Gastrocnemius medialis (tissue), 4 donors: ENCODE results near the gene DUOX1.

Experiments
- POLR2A ChIP-seq, 2 donors: fragments of 450-650 bp; IDR thresholded peaks; one replicate each; pipeline ENCODE4 v1.6.1; 2017; ENCODE audit warnings: antibody characterized with exemption in 2 of 2, mild to moderate bottlenecking in 2 of 2, moderate library complexity in 2 of 2
- TF ChIP-seq, protein P1 (sequence below), 5 experiments: fragments of 450-650 bp in 3 of 5; fragments of 200-600 bp in 2 of 5; sonication (generic) in 2 of 5; IDR thresholded peaks in 4 of 5; conservative IDR thresholded peaks in 1 of 5; 1 replicate in 4 of 5; 2 replicates in 1 of 5; pipeline ENCODE4 v1.5.1; 2016 to 2019; ENCODE audit warnings: antibody characterized with exemption in 5 of 5, mild to moderate bottlenecking in 3 of 5, moderate library complexity in 3 of 5

DNA sequence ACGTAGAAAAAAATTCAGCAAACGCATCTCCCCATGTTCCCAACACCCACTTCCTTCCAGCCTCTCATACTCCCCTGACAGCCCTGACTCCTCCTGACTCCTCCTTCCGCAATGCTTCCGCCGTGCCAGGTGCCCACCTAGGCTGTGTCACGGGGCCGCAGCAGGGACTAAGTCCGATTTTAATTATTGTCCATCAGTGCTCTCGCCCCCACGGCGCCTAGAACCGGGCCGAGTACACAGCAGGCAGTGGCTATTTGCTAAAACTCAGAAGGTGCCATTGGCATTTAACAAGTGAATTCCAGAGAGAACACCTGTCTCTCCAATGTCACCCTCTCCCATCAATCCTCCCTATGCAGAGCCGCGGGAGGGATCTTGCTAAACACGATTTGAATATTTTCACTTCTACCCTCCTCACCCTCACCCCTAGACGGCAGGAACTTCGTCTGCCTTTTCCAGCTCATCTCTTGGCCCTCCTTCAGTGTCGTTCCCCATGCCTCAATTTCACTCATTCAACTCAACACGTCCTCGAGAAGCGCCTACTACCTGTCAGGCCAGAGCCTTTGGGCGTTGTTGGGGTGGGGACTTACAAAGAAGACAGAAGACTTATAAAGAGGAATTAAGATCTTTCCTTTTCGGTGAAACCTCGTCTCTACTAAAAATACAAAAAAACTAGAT is 69.5 kb downstream of the DUOX1 start:
- TF ChIP-seq, protein P1, sequence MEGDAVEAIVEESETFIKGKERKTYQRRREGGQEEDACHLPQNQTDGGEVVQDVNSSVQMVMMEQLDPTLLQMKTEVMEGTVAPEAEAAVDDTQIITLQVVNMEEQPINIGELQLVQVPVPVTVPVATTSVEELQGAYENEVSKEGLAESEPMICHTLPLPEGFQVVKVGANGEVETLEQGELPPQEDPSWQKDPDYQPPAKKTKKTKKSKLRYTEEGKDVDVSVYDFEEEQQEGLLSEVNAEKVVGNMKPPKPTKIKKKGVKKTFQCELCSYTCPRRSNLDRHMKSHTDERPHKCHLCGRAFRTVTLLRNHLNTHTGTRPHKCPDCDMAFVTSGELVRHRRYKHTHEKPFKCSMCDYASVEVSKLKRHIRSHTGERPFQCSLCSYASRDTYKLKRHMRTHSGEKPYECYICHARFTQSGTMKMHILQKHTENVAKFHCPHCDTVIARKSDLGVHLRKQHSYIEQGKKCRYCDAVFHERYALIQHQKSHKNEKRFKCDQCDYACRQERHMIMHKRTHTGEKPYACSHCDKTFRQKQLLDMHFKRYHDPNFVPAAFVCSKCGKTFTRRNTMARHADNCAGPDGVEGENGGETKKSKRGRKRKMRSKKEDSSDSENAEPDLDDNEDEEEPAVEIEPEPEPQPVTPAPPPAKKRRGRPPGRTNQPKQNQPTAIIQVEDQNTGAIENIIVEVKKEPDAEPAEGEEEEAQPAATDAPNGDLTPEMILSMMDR (IDR thresholded peaks at IDR 0.05 in 4 of 5, conservative IDR thresholded peaks at IDR 0.05 in 1 of 5) = no peak
- TF ChIP-seq POLR2A (IDR thresholded peaks at IDR 0.05) = no peak
